Measurements from ENCODE around the gene FNIP2.
"Not testable (repeated sequence)": the region's sequence is repeated elsewhere in the genome, so short reads cannot be mapped to it uniquely, and the experiment has no call there.

- TF ChIP-seq CTCF (IDR thresholded peaks at IDR 0.05; ENCODE audit: poor library complexity, severe bottlenecking); TAF1 (IDR thresholded peaks at IDR 0.05; ENCODE audit: low read depth); POLR2AphosphoS5 (IDR thresholded peaks at IDR 0.05); REST (IDR thresholded peaks at IDR 0.05; ENCODE audit: borderline replicate concordance): not testable (repeated sequence)
Observed at GRCh38 chr4:158809208-158809607, 40.4 kb downstream of the FNIP2 start.

Data from neural cell (in vitro differentiated cells).